Measurements from ENCODE around the gene TTC21A.
A peak's percentile ranks its signal among the peaks of the same experiment; 100 is the strongest.

The TTC21A gene

DNA sequence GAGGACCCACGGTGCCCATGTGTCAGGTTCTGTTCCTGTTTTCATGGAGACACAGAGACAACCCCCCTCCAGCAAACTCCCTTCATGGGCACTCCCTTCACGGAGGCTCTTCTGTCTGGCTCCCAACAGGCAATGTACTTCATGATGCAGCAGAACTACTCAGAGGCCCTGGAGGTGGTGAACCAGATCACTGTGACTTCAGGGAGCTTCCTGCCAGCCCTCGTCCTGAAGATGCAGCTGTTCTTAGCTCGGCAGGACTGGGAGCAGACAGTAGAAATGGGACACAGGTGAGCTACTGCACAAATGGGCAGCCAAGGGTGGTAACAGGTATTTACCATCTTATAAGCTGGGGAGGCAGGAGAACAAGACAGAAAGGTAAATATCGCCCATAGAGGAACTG lies 7.0 kb downstream of the TTC21A start:
- no peaks in the 10 kb centered on the region for H3K9me3 ChIP-seq
- no peak overlapping the region for H3K4me3 ChIP-seq
- H3K36me3 ChIP-seq (replicated peaks) = no peaks in the 10 kb centered on the region
- in situ Hi-C loops (cut with MboI; ENCODE audit: low sequenced_read_pairs) = loop anchor here (25.0 kb wide), 1 partner anchor 173 kb away; the partner anchor contains the start of gene CX3CR1
- H3K4me1 ChIP-seq = peaks cover 7% of the 10 kb centered on the region; the same call in 1 of the 2 replicates
- no peak for DNase-seq (ENCODE audit: low spot score in 2 of 2)
- H3K27me3 ChIP-seq (ENCODE audit: low read depth) = no peaks in the 10 kb centered on the region

DNA sequence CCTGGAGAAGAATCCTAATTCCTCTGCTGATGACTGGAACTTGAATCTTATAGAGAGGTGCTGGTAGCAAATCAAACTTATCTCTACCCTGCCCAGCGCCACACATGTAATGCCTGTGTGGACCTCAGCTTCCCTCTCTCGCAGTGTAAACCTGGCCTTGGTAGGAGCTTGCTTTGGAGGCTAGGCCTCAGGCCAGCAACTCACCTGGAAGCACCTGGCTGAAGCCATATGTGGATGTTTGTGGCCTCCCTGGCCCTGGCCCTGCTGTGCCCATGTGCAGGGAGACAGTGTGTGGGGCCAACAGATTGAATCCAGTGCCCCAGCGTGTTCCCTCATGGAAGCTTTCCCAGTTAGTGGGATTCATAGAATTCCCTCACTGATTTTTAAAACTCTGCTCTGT lies 8.4 kb downstream of the TTC21A start:
- Histone ChIP-seq H3K36me3 (replicated peaks) (no peaks in the 10 kb centered on the region), H3K27me3 (ENCODE audit: low read depth) (no peaks in the 10 kb centered on the region), H3K4me3 (no peak overlapping the region), H3K9me3 (no peaks in the 10 kb centered on the region), H3K4me1 (peaks cover 7% of the 10 kb centered on the region; the same call in 1 of the 2 replicates)
- in situ Hi-C loops (cut with MboI; ENCODE audit: low sequenced_read_pairs) = loop anchor here (25.0 kb wide), 1 partner anchor 171 kb away; the partner anchor contains the start of gene CX3CR1
- DNase-seq (ENCODE audit: low spot score in 2 of 2) = no peak

DNA sequence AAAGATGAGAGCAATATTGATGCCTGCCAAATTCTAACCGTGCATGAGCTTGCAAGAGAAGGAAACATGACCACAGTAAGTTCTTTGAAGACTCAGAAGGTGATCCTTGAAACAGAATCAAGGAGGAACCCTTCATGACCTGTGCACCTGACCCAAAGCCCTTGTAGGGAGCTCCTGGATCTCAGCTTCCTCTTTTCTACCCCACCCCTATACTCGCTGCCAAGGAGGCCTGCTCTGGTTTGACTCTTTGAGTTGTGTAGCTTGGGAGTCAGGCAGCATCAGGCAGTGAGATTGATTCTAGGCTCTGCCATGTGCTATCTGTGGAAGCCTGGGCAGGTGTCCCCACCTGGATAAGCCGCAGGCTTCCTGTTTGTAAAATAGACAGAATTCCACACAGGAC lies 10.6 kb downstream of the TTC21A start:
- Histone ChIP-seq H3K4me1 (peaks cover 7% of the 10 kb centered on the region; the same call in 1 of the 2 replicates), H3K27me3 (ENCODE audit: low read depth) (no peaks in the 10 kb centered on the region), H3K4me3 (no peak overlapping the region), H3K36me3 (replicated peaks) (no peaks in the 10 kb centered on the region), H3K9me3 (no peaks in the 10 kb centered on the region)
- DNase-seq (ENCODE audit: low spot score in 2 of 2) = no peak
- in situ Hi-C loops (cut with MboI; ENCODE audit: low sequenced_read_pairs) = loop anchor here (25.0 kb wide), 1 partner anchor 169 kb away; the partner anchor contains the start of gene CX3CR1

DNA sequence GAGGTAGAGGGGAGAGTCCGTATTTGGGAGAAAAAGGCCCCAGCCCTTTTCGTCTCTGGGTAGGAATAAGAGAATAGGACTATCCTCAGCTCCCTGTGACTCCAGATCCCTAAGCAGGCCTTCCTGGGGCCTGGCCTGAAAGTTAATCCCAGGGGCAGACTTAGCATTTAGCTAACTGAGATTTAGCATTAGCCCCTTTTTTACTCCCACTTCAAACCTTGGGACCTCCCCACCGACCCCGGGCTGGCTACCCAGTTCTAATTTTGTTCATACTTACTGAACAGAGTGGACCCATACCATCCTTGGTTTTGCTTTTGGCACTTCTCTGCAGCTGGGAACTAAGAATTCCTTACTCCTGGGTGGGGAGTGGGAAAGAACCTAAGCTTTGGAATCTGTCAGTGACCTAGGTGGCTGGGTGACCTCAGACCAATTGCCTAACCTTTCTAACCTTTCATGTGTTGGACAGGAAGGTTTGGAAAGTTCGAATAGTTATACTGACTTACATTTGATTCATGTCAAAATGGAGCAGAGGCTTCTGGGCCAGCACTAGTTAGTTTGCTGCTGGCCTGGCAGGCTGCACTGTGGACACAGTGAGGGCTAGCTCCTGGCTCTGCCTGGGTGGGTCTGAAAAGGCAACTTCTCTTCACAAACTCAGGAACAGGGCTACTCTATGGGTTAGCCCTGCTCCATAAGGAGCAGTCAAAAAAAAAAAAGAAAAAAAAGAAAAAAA lies 11.6 kb downstream of the TTC21A start:
- no peaks in the 10 kb centered on the region for H3K27me3 ChIP-seq (ENCODE audit: low read depth)
- H3K36me3 ChIP-seq (replicated peaks) = no peaks in the 10 kb centered on the region
- no peak overlapping the region for H3K4me3 ChIP-seq
- no peaks in the 10 kb centered on the region for H3K4me1 ChIP-seq
- no peaks in the 10 kb centered on the region for H3K9me3 ChIP-seq
- no peak for DNase-seq (ENCODE audit: low spot score in 2 of 2)
- in situ Hi-C loops (cut with MboI; ENCODE audit: low sequenced_read_pairs) = loop anchor here (25.0 kb wide), 1 partner anchor 168 kb away; the partner anchor contains the start of gene CX3CR1

DNA sequence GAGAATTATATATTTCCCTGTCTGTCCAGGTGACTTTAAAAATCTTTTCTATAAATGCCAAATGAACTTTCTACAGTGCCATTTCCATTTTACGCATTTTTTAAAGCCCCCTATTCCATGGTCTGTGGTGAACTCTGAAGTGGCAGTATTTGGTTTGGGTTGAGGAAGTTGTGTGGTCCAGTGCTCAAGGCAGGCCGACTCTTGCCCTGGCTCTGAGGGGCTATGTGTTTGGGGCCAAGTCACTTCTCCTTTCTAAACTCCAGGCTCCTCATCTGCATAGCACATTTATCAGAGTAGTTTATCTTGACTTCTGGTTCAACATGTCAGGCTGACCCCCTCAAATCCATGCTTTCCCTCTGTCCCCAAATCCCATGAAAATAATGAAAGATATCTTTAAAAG lies 14.1 kb downstream of the TTC21A start:
- H3K27me3 ChIP-seq (ENCODE audit: low read depth) = no peaks in the 10 kb centered on the region
- DNase-seq (ENCODE audit: low spot score in 2 of 2) = no peak
- H3K4me1 ChIP-seq = no peaks in the 10 kb centered on the region
- H3K36me3 ChIP-seq (replicated peaks) = no peaks in the 10 kb centered on the region
- in situ Hi-C loops (cut with MboI; ENCODE audit: low sequenced_read_pairs) = loop anchor here (25.0 kb wide), 1 partner anchor 166 kb away; the partner anchor contains the start of gene CX3CR1
- H3K9me3 ChIP-seq = no peaks in the 10 kb centered on the region
- H3K4me3 ChIP-seq = no peak overlapping the region

DNA sequence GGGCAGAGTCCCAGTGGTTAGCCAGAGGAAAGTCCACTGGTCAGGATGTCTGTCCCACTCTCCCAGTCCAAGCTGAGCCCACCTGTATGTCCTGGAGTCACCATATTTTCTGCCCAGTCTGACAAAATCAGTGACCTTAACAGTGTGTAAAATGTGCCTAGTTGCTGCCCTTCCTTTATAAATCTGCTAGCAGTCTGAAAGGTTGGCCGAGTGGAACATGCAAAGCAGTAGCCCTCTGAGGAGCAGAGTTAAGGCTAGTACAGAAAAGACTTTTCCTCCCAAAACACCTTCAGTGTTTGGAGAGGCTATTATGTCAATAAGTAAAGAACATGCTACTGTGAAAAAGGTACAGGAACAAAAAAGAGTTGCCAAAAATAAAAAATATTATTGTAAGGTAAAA lies 15.3 kb downstream of the TTC21A start:
- DNase-seq (ENCODE audit: low spot score in 2 of 2) = no peak
- H3K4me3 ChIP-seq = no peak overlapping the region
- no peaks in the 10 kb centered on the region for H3K4me1 ChIP-seq
- no peaks in the 10 kb centered on the region for H3K9me3 ChIP-seq
- no peaks in the 10 kb centered on the region for H3K36me3 ChIP-seq (replicated peaks)
- in situ Hi-C loops (cut with MboI; ENCODE audit: low sequenced_read_pairs) = loop anchor here (25.0 kb wide), 1 partner anchor 164 kb away; the partner anchor contains the start of gene CX3CR1
- H3K27me3 ChIP-seq (ENCODE audit: low read depth) = no peaks in the 10 kb centered on the region

DNA sequence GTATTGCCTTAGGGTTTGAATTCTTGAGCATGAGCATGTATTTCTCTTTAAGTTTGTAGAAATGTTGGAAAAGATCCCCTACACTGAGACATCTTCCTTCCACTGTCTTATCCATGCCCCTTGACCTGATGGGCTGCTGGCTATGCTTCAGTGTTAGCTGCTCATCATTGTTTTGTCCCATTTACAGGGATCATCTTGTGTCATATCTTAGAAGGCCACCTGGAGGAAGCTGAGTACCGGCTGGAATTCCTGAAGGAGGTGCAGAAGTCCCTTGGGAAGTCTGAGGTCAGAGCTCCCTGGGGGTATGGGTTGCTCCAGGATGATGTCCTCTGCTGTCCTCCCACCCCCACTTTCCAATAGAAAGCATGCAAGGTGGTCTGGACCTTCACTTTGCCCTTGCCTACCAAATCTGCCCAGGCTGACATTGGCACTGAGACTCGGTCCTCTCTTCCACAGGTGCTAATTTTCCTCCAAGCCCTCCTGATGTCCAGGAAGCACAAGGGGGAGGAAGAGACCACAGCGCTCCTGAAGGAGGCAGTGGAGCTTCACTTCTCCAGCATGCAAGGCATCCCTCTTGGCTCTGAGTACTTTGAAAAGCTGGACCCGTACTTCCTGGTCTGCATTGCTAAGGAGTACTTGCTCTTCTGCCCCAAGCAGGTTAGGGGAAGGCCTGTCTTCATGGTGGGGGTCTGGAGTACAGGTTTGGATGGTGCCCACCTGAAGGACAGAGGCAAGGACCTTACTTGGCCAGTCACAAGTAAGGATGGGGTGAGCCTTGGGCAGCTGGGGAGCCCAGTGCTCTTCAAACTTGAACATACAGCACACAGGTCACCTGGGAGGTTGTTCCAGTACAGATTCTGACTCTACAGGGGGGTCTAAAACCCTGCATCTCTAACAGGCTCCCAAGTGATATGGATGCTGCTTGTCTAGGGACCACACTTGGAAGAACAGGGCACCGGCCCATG lies 17.7 kb downstream of the TTC21A start:
- no peaks in the 10 kb centered on the region for H3K9me3 ChIP-seq
- in situ Hi-C loops (cut with MboI; ENCODE audit: low sequenced_read_pairs) = loop anchor here (25.0 kb wide), 1 partner anchor 162 kb away; the partner anchor contains the start of gene CX3CR1
- H3K4me1 ChIP-seq = no peaks in the 10 kb centered on the region
- no peaks in the 10 kb centered on the region for H3K36me3 ChIP-seq (replicated peaks)
- DNase-seq (ENCODE audit: low spot score in 2 of 2) = no peak
- no peak overlapping the region for H3K4me3 ChIP-seq
- H3K27me3 ChIP-seq (ENCODE audit: low read depth) = no peaks in the 10 kb centered on the region

DNA sequence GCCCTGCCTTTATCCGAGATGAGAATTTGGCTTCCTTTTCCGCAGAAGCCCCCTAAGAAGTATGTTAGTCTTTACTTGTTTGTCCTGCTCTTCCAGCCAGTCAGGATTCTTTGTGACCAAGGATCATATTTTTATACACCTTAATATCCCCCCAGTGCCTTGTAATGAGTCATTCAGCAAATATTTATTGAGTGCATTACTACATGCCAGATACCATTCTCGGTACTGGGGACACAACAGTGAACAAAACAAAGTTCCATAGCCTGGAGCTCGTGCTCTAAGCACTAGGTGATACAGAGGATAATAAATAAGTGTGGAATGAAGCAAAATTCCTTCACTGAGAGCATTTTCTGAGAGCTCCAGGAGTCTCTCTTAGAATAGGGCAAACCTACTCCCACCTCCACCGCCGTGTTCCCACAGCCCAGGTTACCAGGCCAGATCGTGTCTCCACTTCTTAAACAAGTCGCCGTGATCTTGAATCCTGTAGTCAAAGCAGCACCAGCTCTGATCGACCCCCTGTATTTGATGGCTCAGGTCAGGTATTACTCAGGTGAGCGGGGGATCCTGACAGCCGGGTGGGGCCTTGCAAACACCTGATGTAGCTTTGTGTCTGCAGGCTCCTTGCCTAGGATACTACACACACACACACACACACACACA lies 18.5 kb downstream of the TTC21A start:
- Histone ChIP-seq H3K27me3 (ENCODE audit: low read depth) (no peaks in the 10 kb centered on the region), H3K4me1 (no peaks in the 10 kb centered on the region), H3K36me3 (replicated peaks) (no peaks in the 10 kb centered on the region), H3K4me3 (no peak overlapping the region), H3K9me3 (no peaks in the 10 kb centered on the region)
- no peak for DNase-seq (ENCODE audit: low spot score in 2 of 2)
- in situ Hi-C loops (cut with MboI; ENCODE audit: low sequenced_read_pairs) = no loop called here

DNA sequence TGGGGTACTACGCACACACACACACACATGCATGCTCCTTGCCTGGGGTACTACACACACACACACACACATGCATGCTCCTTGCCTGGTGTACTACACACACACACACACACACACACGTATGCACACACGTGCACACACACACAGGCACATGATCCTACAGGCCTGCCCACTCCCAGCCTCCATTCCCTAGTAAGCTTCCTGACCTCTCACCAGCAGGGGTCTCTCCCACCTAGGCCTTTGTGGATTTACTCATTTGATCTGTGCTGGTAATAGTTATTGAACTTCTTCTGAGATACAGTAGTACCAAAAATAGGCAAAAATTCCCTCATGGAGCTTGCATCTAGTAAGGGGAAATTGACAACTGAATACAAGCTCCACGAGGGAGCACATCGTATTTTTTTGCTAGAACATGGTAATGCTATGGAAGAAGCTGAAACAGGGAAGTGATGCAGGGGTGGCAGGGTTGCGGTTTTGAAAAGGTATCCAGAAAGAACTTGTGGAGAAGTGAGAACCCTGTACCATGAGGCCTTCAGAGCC lies 19.1 kb downstream of the TTC21A start:
- Histone ChIP-seq H3K4me3 (no peak overlapping the region), H3K4me1 (no peaks in the 10 kb centered on the region), H3K9me3 (no peaks in the 10 kb centered on the region), H3K27me3 (ENCODE audit: low read depth) (no peaks in the 10 kb centered on the region), H3K36me3 (replicated peaks) (no peaks in the 10 kb centered on the region)
- in situ Hi-C loops (cut with MboI; ENCODE audit: low sequenced_read_pairs) = no loop called here
- peak; percentile 37 to 67 for DNase-seq (ENCODE audit: low spot score in 2 of 2)

DNA sequence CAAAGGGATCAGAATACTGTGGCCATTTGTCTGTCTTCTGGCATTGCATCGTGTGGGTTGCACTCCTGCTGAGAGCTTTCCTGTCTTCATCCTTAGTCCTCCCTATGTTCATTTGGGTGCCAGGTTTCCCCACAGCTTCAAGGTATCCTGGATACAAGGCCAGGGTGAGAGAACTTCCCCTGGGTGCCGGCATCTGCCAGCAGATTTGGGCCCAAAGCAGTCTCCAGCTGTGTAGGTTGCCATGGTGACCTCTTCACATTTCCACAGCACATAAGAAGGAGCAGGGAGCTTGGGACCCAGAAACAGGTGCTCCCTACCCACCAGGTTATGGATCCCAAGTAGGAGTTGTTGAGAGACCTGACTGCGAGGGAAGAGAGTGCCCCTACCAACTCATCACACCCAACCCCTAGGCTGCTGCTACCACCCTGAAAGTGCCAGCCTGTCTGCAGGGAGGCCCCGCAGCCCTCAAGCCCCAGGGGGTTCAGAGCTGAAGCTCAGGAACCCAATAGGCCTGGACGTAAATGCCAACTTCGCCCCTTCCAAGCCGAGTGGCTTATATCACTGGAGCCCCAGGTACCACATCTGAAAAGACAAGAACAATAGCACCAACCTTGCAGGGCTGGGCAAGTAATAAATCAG lies 19.9 kb downstream of the TTC21A start:
- Histone ChIP-seq H3K4me3 (no peak overlapping the region), H3K27me3 (ENCODE audit: low read depth) (no peaks in the 10 kb centered on the region), H3K9me3 (no peaks in the 10 kb centered on the region), H3K4me1 (no peaks in the 10 kb centered on the region), H3K36me3 (replicated peaks) (no peaks in the 10 kb centered on the region)
- DNase-seq (ENCODE audit: low spot score in 2 of 2) = no peak
- in situ Hi-C loops (cut with MboI; ENCODE audit: low sequenced_read_pairs) = no loop called here

DNA sequence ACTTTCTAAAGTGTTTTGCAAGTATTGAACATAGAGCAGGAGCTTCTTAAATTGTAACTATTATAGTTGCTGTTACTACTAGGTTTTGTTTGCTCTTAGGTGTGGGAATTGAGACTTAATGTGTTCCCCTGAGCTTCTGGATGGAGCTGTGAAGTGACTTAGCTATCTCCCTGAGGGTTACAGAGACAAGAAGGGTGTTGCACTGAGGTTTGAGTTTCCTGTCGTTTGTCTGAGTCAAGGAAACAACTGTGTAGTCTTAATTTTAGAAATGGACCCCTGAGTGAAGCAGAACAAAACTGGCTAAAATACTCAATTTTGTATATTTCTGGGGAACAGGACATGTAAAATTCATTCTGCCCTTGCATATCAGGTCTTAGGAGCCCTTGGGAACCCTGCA lies 20.4 kb downstream of the TTC21A start:
- in situ Hi-C loops (cut with MboI; ENCODE audit: low sequenced_read_pairs) = no loop called here
- DNase-seq (ENCODE audit: low spot score in 2 of 2) = no peak
- no peak overlapping the region for H3K4me3 ChIP-seq
- no peaks in the 10 kb centered on the region for H3K9me3 ChIP-seq
- no peaks in the 10 kb centered on the region for H3K27me3 ChIP-seq (ENCODE audit: low read depth)
- no peaks in the 10 kb centered on the region for H3K36me3 ChIP-seq (replicated peaks)
- H3K4me1 ChIP-seq = no peaks in the 10 kb centered on the region

DNA sequence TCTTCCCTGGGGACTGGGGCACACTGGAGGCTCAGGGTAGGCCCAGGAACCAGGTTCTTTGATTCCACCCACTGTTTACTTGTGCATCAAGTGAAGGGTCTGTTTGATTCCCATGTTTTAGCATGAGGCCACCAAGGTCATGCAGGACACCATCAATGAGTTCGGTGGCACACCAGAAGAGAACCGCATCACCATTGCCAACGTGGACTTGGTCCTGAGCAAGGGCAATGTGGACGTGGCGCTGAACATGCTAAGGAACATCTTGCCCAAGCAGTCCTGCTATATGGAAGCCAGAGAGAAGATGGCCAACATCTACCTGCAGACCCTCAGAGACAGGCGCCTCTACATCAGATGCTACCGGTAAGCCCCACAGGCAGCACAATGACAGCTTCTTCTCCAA lies 21.5 kb downstream of the TTC21A start:
- no peaks in the 10 kb centered on the region for H3K4me1 ChIP-seq
- H3K9me3 ChIP-seq = no peaks in the 10 kb centered on the region
- H3K36me3 ChIP-seq (replicated peaks) = no peaks in the 10 kb centered on the region
- no peak overlapping the region for H3K4me3 ChIP-seq
- no peaks in the 10 kb centered on the region for H3K27me3 ChIP-seq (ENCODE audit: low read depth)
- in situ Hi-C loops (cut with MboI; ENCODE audit: low sequenced_read_pairs) = no loop called here
- no peak for DNase-seq (ENCODE audit: low spot score in 2 of 2)

DNA sequence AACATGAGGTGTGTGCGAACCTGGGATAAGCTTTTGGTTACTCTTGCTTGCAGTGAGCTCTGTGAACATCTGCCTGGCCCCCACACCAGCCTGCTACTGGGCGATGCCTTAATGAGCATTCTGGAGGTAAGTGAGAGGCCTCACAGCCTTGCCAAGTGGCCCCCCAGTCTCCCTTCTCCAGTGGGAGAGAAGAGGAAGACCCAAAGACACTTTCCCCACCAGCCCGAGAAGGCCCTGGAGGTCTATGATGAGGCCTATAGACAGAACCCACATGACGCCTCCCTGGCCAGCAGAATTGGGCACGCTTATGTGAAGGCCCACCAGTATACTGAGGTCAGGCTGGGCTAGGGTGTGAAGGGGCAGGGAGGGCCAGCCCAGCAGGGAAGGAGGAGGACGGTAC lies 22.5 kb downstream of the TTC21A start:
- no peaks in the 10 kb centered on the region for H3K27me3 ChIP-seq (ENCODE audit: low read depth)
- in situ Hi-C loops (cut with MboI; ENCODE audit: low sequenced_read_pairs) = no loop called here
- H3K36me3 ChIP-seq (replicated peaks) = no peaks in the 10 kb centered on the region
- H3K4me3 ChIP-seq = no peak overlapping the region
- H3K4me1 ChIP-seq = no peaks in the 10 kb centered on the region
- no peaks in the 10 kb centered on the region for H3K9me3 ChIP-seq
- no peak for DNase-seq (ENCODE audit: low spot score in 2 of 2)
